ENCODE results near the gene TREM1. TPM values are rescaled to one million over a fixed set of nuclear protein-coding genes. Genes with fewer than 3 reads are reported as not detected.

Gene TREM1
- total RNA-seq, 1 experiment from 2014 or later = not detected

DNA sequence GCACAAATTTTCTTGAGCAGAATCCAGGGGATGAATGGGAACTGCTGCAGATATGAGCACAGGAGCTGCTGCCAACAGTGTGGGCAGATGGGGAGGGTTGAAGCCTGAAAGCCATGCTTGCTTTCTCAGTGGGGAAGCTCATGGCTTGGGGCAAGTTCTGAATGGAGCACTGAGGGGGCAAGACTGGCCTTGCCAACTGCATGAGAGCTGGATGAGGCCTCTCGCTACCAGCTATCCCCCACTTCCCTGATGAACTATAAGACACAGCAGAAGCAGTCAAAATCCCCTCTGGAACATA lies 28.3 kb downstream of the TREM1 start:
- CTCF ChIA-PET = no interaction called here

DNA sequence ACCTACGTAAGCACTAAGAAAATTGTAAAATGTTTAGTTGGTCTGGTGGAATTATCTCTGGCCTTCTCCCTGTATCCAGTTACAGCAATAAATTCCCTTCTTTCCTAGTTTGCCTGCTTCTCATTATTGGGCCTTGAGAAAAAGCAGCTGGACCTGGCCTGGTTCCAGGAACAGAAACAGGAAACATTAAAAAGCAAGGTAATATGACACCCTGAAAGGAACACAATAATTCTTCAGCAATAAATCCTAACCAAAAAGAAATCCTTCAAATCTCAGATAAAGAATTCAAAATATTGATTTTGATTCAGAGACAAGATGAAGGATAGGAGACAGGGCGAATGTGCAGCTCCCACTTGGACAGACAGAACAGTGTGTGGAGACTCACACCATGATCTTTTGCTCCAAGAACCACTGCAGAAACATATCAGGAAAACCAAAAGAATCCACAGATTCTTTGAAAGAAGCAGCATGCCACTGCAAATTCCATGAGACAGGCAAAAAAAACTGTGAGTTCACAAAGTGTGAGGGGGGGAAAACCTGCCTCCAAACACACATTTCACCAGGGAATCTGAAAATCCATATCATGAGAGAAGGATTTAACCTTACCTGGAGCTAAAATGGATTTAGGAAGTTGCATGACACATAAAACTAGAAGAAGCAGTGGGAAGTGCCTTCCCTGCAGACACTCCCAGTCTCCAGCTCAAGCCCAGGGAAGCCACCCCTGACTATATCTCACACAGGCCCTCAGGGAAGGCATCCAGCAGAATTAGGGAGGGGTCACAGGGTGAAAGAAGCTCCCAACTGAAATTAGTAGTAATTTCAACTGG lies 28.9 kb downstream of the TREM1 start:
- Histone ChIP-seq H3K27me3 (replicated peaks; ENCODE audit: control insufficient read depth, insufficient read depth, low read length) (peaks cover 1% of the 10 kb centered on the region; the same call in 1 of the 2 replicates), H3K4me3 (ENCODE audit: low read depth, low read length) (no peak overlapping the region), H3K9me3 (0 out of 2 replicates have a peak, but pooled peaks cover 9% of the 10 kb centered on the region), H3K36me3 (ENCODE audit: control insufficient read depth, insufficient read depth, low read length) (no peaks in the 10 kb centered on the region), H3K4me1 (no peaks in the 10 kb centered on the region)
- intact Hi-C loops (cut with micrococcal nuclease; ENCODE audit: unreplicated experiment) = no loop called here
- Mint-ChIP-seq H3K27ac (ENCODE audit: unreplicated experiment) (no peak overlapping the region), H3K27me3 (ENCODE audit: insufficient read depth, unreplicated experiment) (peaks cover 3% of the 10 kb centered on the region), H3K4me1 (ENCODE audit: low read depth, unreplicated experiment) (no peaks in the 10 kb centered on the region), H3K4me3 (ENCODE audit: unreplicated experiment) (no peak overlapping the region), H3K36me3 (ENCODE audit: insufficient read depth, unreplicated experiment) (no peaks in the 10 kb centered on the region), H3K9me3 (ENCODE audit: unreplicated experiment) (peaks cover 10% of the 10 kb centered on the region)
- CTCF ChIA-PET = no interaction called here
- POLR2A ChIA-PET = no interaction called here
- no TSS peak for BruUV-seq (replicated peaks)
- TF ChIP-seq, protein P1, sequence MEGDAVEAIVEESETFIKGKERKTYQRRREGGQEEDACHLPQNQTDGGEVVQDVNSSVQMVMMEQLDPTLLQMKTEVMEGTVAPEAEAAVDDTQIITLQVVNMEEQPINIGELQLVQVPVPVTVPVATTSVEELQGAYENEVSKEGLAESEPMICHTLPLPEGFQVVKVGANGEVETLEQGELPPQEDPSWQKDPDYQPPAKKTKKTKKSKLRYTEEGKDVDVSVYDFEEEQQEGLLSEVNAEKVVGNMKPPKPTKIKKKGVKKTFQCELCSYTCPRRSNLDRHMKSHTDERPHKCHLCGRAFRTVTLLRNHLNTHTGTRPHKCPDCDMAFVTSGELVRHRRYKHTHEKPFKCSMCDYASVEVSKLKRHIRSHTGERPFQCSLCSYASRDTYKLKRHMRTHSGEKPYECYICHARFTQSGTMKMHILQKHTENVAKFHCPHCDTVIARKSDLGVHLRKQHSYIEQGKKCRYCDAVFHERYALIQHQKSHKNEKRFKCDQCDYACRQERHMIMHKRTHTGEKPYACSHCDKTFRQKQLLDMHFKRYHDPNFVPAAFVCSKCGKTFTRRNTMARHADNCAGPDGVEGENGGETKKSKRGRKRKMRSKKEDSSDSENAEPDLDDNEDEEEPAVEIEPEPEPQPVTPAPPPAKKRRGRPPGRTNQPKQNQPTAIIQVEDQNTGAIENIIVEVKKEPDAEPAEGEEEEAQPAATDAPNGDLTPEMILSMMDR (IDR thresholded peaks at IDR 0.05; ENCODE audit: insufficient read depth in 1 of 2, low read depth in 1 of 2, low read length in 1 of 2, severe bottlenecking in 1 of 2, unreplicated experiment in 1 of 2) = no peak
- DNase-seq = no peak

More for the DNA sequence above, 28.3 kb downstream of the TREM1 start:
- Mint-ChIP-seq H3K4me1 (ENCODE audit: low read depth, unreplicated experiment) (no peaks in the 10 kb centered on the region), H3K36me3 (ENCODE audit: insufficient read depth, unreplicated experiment) (no peaks in the 10 kb centered on the region), H3K4me3 (ENCODE audit: unreplicated experiment) (no peak overlapping the region), H3K27me3 (ENCODE audit: insufficient read depth, unreplicated experiment) (peaks cover 2% of the 10 kb centered on the region), H3K9me3 (ENCODE audit: unreplicated experiment) (peaks cover 12% of the 10 kb centered on the region), H3K27ac (ENCODE audit: unreplicated experiment) (no peak overlapping the region)
- Histone ChIP-seq H3K27me3 (replicated peaks; ENCODE audit: control insufficient read depth, insufficient read depth, low read length) (peaks cover 1% of the 10 kb centered on the region; the same call in 1 of the 2 replicates), H3K9me3 (0 out of 2 replicates have a peak, but pooled peaks cover 9% of the 10 kb centered on the region), H3K36me3 (ENCODE audit: control insufficient read depth, insufficient read depth, low read length) (no peaks in the 10 kb centered on the region), H3K4me1 (no peaks in the 10 kb centered on the region), H3K4me3 (ENCODE audit: low read depth, low read length) (no peak overlapping the region)
- no peak for DNase-seq
- BruUV-seq (replicated peaks) = no TSS peak
- TF ChIP-seq, protein P1 (IDR thresholded peaks at IDR 0.05; ENCODE audit: insufficient read depth in 1 of 2, low read depth in 1 of 2, low read length in 1 of 2, severe bottlenecking in 1 of 2, unreplicated experiment in 1 of 2) = no peak
- POLR2A ChIA-PET = no interaction called here
- intact Hi-C loops (cut with micrococcal nuclease; ENCODE audit: unreplicated experiment) = no loop called here

DNA sequence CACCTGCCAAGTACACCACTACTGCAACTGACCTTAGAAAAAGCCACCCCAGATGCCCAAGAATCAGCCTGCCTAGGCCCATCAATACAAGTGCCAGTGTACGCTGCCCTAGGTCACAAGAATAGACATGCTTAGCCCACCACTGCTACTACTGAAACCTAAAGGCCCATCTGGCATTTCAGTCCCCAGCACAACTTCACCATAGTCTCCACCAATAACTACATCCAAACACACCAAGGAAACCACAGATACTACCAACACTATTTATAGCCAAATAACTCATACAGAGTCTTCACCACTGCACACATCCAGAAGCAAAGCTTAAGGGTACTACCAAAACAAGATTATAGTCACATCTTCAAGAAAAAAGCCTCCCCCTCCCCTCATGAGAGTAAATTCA lies 30.1 kb downstream of the TREM1 start:
- peaks cover under 1% of the 10 kb centered on the region for H3K9me3 Mint-ChIP-seq (ENCODE audit: unreplicated experiment)
- no peaks in the 10 kb centered on the region for H3K36me3 Mint-ChIP-seq (ENCODE audit: insufficient read depth, unreplicated experiment)
- H3K4me1 Mint-ChIP-seq (ENCODE audit: low read depth, unreplicated experiment) = no peaks in the 10 kb centered on the region
- no peak overlapping the region for H3K4me3 Mint-ChIP-seq (ENCODE audit: unreplicated experiment)
- ChIA-PET CTCF (no interaction called here), POLR2A (no interaction called here)
- Histone ChIP-seq H3K4me3 (ENCODE audit: low read depth, low read length) (no peak overlapping the region), H3K9me3 (0 out of 2 replicates have a peak, but pooled peaks cover 3% of the 10 kb centered on the region), H3K4me1 (no peaks in the 10 kb centered on the region), H3K27me3 (replicated peaks; ENCODE audit: control insufficient read depth, insufficient read depth, low read length) (peaks cover 1% of the 10 kb centered on the region; the same call in 1 of the 2 replicates), H3K36me3 (ENCODE audit: control insufficient read depth, insufficient read depth, low read length) (no peaks in the 10 kb centered on the region)
- peaks cover 6% of the 10 kb centered on the region for H3K27me3 Mint-ChIP-seq (ENCODE audit: insufficient read depth, unreplicated experiment)
- TF ChIP-seq, protein P1 (IDR thresholded peaks at IDR 0.05; ENCODE audit: insufficient read depth in 1 of 2, low read depth in 1 of 2, low read length in 1 of 2, severe bottlenecking in 1 of 2, unreplicated experiment in 1 of 2) = no peak
- intact Hi-C loops (cut with micrococcal nuclease; ENCODE audit: unreplicated experiment) = no loop called here
- no peak for DNase-seq
- no peak overlapping the region for H3K27ac Mint-ChIP-seq (ENCODE audit: unreplicated experiment)
- BruUV-seq (replicated peaks) = no TSS peak

Data from Caco-2 (cell line).